Measurements from ENCODE around the gene TMEM235. TPM values are rescaled to one million over a fixed set of nuclear protein-coding genes. Genes with fewer than 3 reads are reported as not detected.
"Not testable (repeated sequence)": the region's sequence is repeated elsewhere in the genome, so short reads cannot be mapped to it uniquely, and the experiment has no call there.

TMEM235 gene
- total RNA-seq, 1 experiment from 2014 or later: not detected

DNA sequence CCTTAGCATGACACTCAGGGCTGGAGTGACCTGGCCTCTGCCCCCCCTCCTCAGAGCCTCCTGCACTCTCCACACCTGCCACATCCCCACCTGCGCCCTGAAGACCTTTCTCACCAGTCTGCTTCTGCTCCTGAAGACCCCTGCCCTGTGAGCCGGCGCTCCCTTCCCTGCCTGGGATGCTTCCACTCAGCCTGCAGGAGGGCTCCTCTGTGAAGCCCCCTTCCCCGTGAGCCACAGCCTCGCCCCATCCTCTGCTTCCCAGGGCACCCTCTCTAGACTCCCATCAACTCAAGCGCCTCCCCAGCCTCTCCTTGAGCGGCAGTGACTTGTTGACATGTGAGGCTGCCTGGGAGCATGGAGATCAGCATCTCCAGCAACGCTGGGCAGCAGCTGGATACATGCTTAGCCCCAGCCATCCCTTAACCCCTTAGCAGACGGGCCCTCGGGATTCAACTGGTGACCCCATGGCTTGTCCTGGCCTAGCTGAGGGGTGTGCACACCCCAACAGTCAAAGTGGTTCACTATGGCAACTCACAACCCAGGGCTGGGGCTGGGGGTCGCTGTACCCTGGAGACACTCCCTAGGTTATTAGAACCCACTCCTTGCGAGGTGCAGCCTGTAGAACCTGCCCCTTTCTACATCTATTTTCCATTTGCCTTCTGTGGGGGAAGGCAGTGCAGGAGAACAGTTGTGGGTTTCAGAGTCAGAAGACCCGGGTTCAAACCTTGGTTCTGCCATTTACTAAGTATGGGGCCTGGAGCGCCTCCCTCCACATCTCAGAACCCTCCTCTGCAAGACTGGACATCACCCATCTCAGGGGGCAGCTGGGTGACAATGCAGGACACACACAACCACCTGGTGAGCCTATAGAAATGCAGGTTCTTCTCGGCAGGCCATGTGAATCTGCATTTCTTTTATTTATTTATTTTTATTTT is 21.5 kb downstream of the TMEM235 start:
- BruUV-seq (replicated peaks): no TSS peak
- H3K27ac Mint-ChIP-seq (ENCODE audit: low read depth, unreplicated experiment): no peak overlapping the region

DNA sequence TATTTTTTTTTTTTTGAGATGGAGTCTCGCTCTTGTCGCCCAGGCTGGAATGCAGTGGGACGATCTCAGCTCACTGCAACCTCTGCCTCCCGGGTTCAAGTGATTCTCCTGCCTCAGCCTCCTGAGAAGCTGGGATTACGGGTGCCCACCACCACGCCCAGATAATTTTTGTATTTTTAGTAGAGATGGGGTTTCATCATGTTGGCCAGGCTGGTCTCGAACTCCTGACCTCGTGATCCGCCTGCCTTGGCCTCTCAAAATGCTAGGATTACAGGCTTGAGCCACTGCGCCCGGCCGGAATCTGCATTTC is 22.2 kb downstream of the TMEM235 start:
- BruUV-seq (replicated peaks); H3K27ac Mint-ChIP-seq (ENCODE audit: low read depth, unreplicated experiment); DNase-seq (ENCODE audit: unreplicated experiment); POLR2A ChIA-PET; H3K27me3 Mint-ChIP-seq (ENCODE audit: insufficient read depth, unreplicated experiment); H3K9me3 Mint-ChIP-seq (ENCODE audit: unreplicated experiment); intact Hi-C loops (cut with micrococcal nuclease); H3K36me3 Mint-ChIP-seq (ENCODE audit: insufficient read depth, unreplicated experiment): not testable (repeated sequence)
- CTCF ChIA-PET: interaction anchor here (0.6 to 5.0 kb wide), 3 partner anchors 9 to 169 kb away, joined by 3 to 54 read pairs (median 3); no protein-coding TSS in a partner anchor
- Mint-ChIP-seq H3K4me3 (ENCODE audit: unreplicated experiment) (peak overlapping the region; percentile 77), H3K4me1 (ENCODE audit: insufficient read depth, unreplicated experiment) (peaks cover 12% of the 10 kb centered on the region)

More for the DNA sequence above, 21.5 kb downstream of the TMEM235 start:
- Mint-ChIP-seq H3K36me3 (ENCODE audit: insufficient read depth, unreplicated experiment) (no peaks in the 10 kb centered on the region), H3K4me1 (ENCODE audit: insufficient read depth, unreplicated experiment) (peaks cover 12% of the 10 kb centered on the region), H3K4me3 (ENCODE audit: unreplicated experiment) (peak overlapping the region; percentile 77), H3K9me3 (ENCODE audit: unreplicated experiment) (peaks cover 7% of the 10 kb centered on the region), H3K27me3 (ENCODE audit: insufficient read depth, unreplicated experiment) (no peaks in the 10 kb centered on the region)
- POLR2A ChIA-PET: no interaction called here
- no peak for DNase-seq (ENCODE audit: unreplicated experiment)
- CTCF ChIA-PET: interaction anchor here (0.6 to 5.0 kb wide), 3 partner anchors 9 to 170 kb away, joined by 3 to 54 read pairs (median 3); no protein-coding TSS in a partner anchor
- intact Hi-C loops (cut with micrococcal nuclease): no loop called here
- TF ChIP-seq, protein P1, sequence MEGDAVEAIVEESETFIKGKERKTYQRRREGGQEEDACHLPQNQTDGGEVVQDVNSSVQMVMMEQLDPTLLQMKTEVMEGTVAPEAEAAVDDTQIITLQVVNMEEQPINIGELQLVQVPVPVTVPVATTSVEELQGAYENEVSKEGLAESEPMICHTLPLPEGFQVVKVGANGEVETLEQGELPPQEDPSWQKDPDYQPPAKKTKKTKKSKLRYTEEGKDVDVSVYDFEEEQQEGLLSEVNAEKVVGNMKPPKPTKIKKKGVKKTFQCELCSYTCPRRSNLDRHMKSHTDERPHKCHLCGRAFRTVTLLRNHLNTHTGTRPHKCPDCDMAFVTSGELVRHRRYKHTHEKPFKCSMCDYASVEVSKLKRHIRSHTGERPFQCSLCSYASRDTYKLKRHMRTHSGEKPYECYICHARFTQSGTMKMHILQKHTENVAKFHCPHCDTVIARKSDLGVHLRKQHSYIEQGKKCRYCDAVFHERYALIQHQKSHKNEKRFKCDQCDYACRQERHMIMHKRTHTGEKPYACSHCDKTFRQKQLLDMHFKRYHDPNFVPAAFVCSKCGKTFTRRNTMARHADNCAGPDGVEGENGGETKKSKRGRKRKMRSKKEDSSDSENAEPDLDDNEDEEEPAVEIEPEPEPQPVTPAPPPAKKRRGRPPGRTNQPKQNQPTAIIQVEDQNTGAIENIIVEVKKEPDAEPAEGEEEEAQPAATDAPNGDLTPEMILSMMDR (IDR thresholded peaks at IDR 0.05; ENCODE audit: unreplicated experiment): no peak

DNA sequence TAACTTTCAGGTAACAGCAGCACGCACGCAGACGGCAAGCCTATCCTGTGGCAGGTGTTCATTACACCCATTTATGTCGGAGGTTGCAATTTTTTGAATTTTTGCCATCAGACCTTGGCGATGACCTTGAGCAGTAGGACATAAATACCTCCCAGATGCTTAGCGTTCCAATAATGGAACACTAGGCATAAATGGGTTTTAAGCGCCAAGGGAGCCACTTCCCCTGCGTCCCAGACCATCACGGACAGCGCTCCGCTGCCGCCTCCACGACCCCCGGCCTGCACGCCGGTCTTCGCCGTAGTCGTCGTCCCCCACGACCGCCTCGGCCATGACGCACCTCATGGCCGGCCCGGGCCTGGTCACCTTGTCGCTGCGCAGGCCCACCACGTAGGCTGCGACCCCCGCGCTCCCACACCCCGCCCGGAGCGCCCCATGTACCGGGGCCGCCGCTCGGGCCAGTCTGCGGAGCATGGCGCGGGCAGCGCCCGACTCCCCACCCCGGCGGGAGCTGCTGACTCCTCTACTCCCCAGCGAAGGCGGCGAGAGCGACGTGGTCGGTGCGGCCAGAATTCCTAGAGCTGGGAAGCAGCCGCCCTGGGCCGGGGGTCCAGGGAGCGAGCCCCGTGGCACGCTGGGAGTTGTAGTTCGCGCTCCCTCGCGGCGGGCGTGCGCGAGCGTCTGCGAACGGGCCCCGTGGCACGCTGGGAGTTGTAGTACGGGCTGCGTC is 22.7 kb downstream of the TMEM235 start:
- H3K4me3 Mint-ChIP-seq (ENCODE audit: unreplicated experiment): peak overlapping the region; percentile 77
- H3K4me1 Mint-ChIP-seq (ENCODE audit: insufficient read depth, unreplicated experiment): peaks cover 12% of the 10 kb centered on the region
- CTCF ChIA-PET: interaction anchor here (1.3 kb wide), 1 partner anchor 168 kb away, joined by 3 read pairs; no protein-coding TSS in a partner anchor
- H3K27ac Mint-ChIP-seq (ENCODE audit: low read depth, unreplicated experiment): no peak overlapping the region
- no peaks in the 10 kb centered on the region for H3K36me3 Mint-ChIP-seq (ENCODE audit: insufficient read depth, unreplicated experiment)
- POLR2A ChIA-PET: interaction anchor here (0.6 to 1.4 kb wide), 4 partner anchors 19 to 1030 kb away, joined by 3 to 4 read pairs (median 3); no protein-coding TSS in a partner anchor
- H3K27me3 Mint-ChIP-seq (ENCODE audit: insufficient read depth, unreplicated experiment): no peaks in the 10 kb centered on the region
- TF ChIP-seq, protein P1 (IDR thresholded peaks at IDR 0.05; ENCODE audit: unreplicated experiment): no peak
- intact Hi-C loops (cut with micrococcal nuclease): no loop called here
- no TSS peak for BruUV-seq (replicated peaks)
- DNase-seq (ENCODE audit: unreplicated experiment): peak; percentile 73
- H3K9me3 Mint-ChIP-seq (ENCODE audit: unreplicated experiment): peaks cover 7% of the 10 kb centered on the region

DNA sequence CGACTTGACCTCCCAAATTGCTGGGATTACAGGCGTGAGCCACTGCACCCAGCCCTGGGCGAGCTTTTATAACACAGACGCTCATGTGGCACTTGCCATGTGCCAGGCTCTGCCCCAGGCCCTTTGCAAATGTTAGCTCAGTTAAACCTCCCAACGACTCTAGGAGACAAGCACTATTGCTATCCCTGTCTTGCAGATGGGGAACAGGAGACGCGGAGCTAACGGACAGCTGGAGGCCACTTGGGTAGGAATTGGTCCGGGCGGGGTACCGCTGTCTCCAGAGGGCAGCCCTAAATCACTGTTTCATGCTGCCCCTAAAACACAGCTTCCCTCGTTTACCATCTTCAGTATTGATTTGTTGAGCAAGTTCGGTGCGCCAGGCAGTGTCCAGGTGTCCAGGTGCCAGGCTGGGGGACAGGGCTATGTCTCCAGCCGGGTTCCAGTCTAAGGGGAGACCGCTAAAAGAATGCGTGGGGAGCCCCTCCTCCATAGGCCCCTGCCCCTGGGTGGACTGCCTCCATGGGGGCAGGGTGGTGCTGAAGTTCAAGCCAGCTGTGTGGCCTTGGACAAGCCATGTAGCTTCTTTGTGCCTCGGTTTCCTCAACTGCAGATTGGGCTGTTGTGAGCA is 23.7 kb downstream of the TMEM235 start:
- CTCF ChIA-PET: interaction anchor here (0.6 to 1.3 kb wide), 4 partner anchors 77 to 481 kb away, joined by 3 to 5 read pairs (median 4); no protein-coding TSS in a partner anchor
- intact Hi-C loops (cut with micrococcal nuclease): no loop called here

More for the DNA sequence above, 23.7 kb downstream of the TMEM235 start:
- TF ChIP-seq, protein P1 (IDR thresholded peaks at IDR 0.05; ENCODE audit: unreplicated experiment): no peak
- no TSS peak for BruUV-seq (replicated peaks)
- Mint-ChIP-seq H3K27me3 (ENCODE audit: insufficient read depth, unreplicated experiment) (no peaks in the 10 kb centered on the region), H3K4me1 (ENCODE audit: insufficient read depth, unreplicated experiment) (peaks cover 12% of the 10 kb centered on the region), H3K27ac (ENCODE audit: low read depth, unreplicated experiment) (no peak overlapping the region), H3K36me3 (ENCODE audit: insufficient read depth, unreplicated experiment) (no peaks in the 10 kb centered on the region), H3K4me3 (ENCODE audit: unreplicated experiment) (peak overlapping the region; percentile 77), H3K9me3 (ENCODE audit: unreplicated experiment) (peaks cover 7% of the 10 kb centered on the region)
- POLR2A ChIA-PET: interaction anchor here (0.6 to 1.4 kb wide), 3 partner anchors 14 to 65 kb away, joined by 3 to 4 read pairs (median 3); no protein-coding TSS in a partner anchor
- DNase-seq (ENCODE audit: unreplicated experiment): no peak
